ENCODE measurements around the gene MPND.

DNA sequence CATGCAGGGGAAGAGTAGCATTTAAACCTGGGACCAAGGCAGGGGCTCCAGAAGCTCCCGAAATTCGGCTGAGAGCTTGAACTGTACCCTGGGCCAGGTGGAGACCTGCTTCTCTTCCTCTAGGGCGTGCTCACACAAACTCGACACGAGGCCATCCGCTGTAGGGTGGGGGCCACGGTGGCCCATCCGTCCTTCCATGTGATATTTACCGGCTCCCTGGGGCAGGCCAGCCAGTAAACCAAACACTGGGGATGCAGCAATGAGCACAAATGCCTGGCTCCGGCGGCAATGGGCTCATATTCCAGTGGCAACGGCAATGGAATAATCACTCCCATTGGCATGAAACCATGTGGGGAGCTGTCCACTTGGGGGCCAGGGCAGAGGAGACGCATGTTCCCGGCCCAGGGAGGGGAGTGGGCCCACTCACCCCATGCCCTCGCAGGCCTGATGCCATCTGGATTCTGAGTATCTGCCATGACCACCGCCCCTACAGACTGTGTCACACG, 46.2 kb downstream of the MPND start:
- TF ChIP-seq POLR2AphosphoS5 (IDR thresholded peaks at IDR 0.05; ENCODE audit: low read depth, low read length): no peak
- TF ChIP-seq TAF1 (IDR thresholded peaks at IDR 0.05; ENCODE audit: borderline replicate concordance, low read depth, low read length): no peak

All from GM12892 (cell line).